Activated T-helper 1 cell treated with anti-CD3 and anti-CD28 coated beads, Interleukin-12 subunit alpha, Interleukin-12 subunit beta, Interleukin-2, Interleukin-4 antibody, amounts not matched to agents 30 ng/mL and 10 ng/mL and 1 ng/mL, durations not matched to agents 14 hours and 24 hours and 36 hours (primary cell): ENCODE data around the gene RPGRIP1. TPM values are rescaled to one million over a fixed set of nuclear protein-coding genes. Genes with fewer than 3 reads are reported as not detected.

Experiments
- DNase-seq: peaks from one replicate; pipeline ENCODE4 v3.0.0; 2021; ENCODE audit warnings: low spot score
- H3K27ac Mint-ChIP-seq: one replicate; pipeline ENCODE4 v1.8.0; 2021; ENCODE audit warnings: mild to moderate bottlenecking, mixed read lengths
- H3K27me3 Mint-ChIP-seq: one replicate; pipeline ENCODE4 v1.8.0; 2022; ENCODE audit warnings: mild to moderate bottlenecking, moderate library complexity, mixed read lengths; ENCODE audit not compliant: insufficient read depth
- H3K36me3 Mint-ChIP-seq: one replicate; pipeline ENCODE4 v1.8.0; 2021; ENCODE audit warnings: low read depth, mixed read lengths
- H3K4me1 Mint-ChIP-seq: one replicate; pipeline ENCODE4 v1.8.0; 2021; ENCODE audit warnings: low read depth, mixed read lengths
- H3K4me3 Mint-ChIP-seq: one replicate; pipeline ENCODE4 v1.8.0; 2021; ENCODE audit warnings: mild to moderate bottlenecking, moderate library complexity, mixed read lengths
- H3K9me3 Mint-ChIP-seq: one replicate; pipeline ENCODE4 v1.8.0; 2021; ENCODE audit warnings: mixed read lengths
- intact Hi-C: fragments of 100-400 bp; cut with micrococcal nuclease; formaldehyde crosslinking; loops from one replicate; pipeline ENCODE4 v1.15.1; 2024
- total RNA-seq: library from RNA; stranded (reverse); gene quantifications from 2 replicates; pipeline ENCODE4 v1.2.3, GENCODE V29; 2022

Gene RPGRIP1
- total RNA-seq, 1 donor from 2014 or later = not detected

GRCh38 chr14:21313512-21313911, 33.6 kb downstream of the RPGRIP1 start:
- Mint-ChIP-seq H3K9me3 (no peaks in the 10 kb centered on the region), H3K4me3 (no peak overlapping the region), H3K4me1 (peaks cover 11% of the 10 kb centered on the region), H3K27me3 (no peaks in the 10 kb centered on the region), H3K36me3 (no peaks in the 10 kb centered on the region), H3K27ac (no peak overlapping the region)
- intact Hi-C loops = no loop called here
- DNase-seq = no peak

GRCh38 chr14:21317398-21317797, 37.5 kb downstream of the RPGRIP1 start:
- no peak for DNase-seq
- Mint-ChIP-seq H3K9me3 (no peaks in the 10 kb centered on the region), H3K4me1 (peaks cover 11% of the 10 kb centered on the region), H3K36me3 (no peaks in the 10 kb centered on the region), H3K4me3 (no peak overlapping the region), H3K27ac (no peak overlapping the region), H3K27me3 (peaks cover 7% of the 10 kb centered on the region)
- intact Hi-C loops = no loop called here

- DNase-seq = no peak
- Mint-ChIP-seq H3K36me3 (no peaks in the 10 kb centered on the region), H3K27me3 (peaks cover 9% of the 10 kb centered on the region), H3K4me3 (no peak overlapping the region), H3K27ac (no peak overlapping the region), H3K4me1 (peaks cover 11% of the 10 kb centered on the region), H3K9me3 (no peaks in the 10 kb centered on the region)
- intact Hi-C loops = no loop called here
Measured at GRCh38 chr14:21320913-21321312, 41.0 kb downstream of the RPGRIP1 start.

- Mint-ChIP-seq H3K9me3 (no peaks in the 10 kb centered on the region), H3K4me1 (peaks cover 11% of the 10 kb centered on the region)
Measured at GRCh38 chr14:21322716-21323115, 42.8 kb downstream of the RPGRIP1 start.

GRCh38 chr14:21326972-21327371, 47.1 kb downstream of the RPGRIP1 start:
- no peak overlapping the region for H3K4me3 Mint-ChIP-seq
- no peak for DNase-seq
- H3K36me3 Mint-ChIP-seq = no peaks in the 10 kb centered on the region
- peaks cover 7% of the 10 kb centered on the region for H3K27me3 Mint-ChIP-seq
- no peak overlapping the region for H3K27ac Mint-ChIP-seq
- H3K4me1 Mint-ChIP-seq = no peaks in the 10 kb centered on the region
- intact Hi-C loops = no loop called here
- no peaks in the 10 kb centered on the region for H3K9me3 Mint-ChIP-seq

More at GRCh38 chr14:21322716-21323115, 42.8 kb downstream of the RPGRIP1 start:
- H3K27ac Mint-ChIP-seq = no peak overlapping the region
- peaks cover 9% of the 10 kb centered on the region for H3K27me3 Mint-ChIP-seq
- no peaks in the 10 kb centered on the region for H3K36me3 Mint-ChIP-seq
- no peak overlapping the region for H3K4me3 Mint-ChIP-seq
- intact Hi-C loops = no loop called here
- no peak for DNase-seq

Other genes with a start within 250 kb of the RPGRIP1 start
- not detected in 2 replicates for gene TPPP2, start 249.9 kb upstream of the RPGRIP1 start, total RNA-seq
- not detected in 2 replicates for gene RNASE13, start 245.3 kb upstream of the RPGRIP1 start, total RNA-seq
- not detected in 2 replicates for gene RNASE7, start 237.7 kb upstream of the RPGRIP1 start, total RNA-seq
- not detected in 2 replicates for gene RNASE8, start 222.3 kb upstream of the RPGRIP1 start, total RNA-seq
- gene ARHGEF40, start 209.8 kb upstream of the RPGRIP1 start, total RNA-seq = not detected in 2 replicates
- 8.2 and 8.3 TPM in 2 replicates for gene ZNF219, start 181.4 kb upstream of the RPGRIP1 start, total RNA-seq
- not detected in 2 replicates for gene TMEM253, start 179.0 kb upstream of the RPGRIP1 start, total RNA-seq
- not detected in 2 replicates for gene OR5AU1, start 124.0 kb upstream of the RPGRIP1 start, total RNA-seq
- gene HNRNPC, start 10.6 kb upstream of the RPGRIP1 start, total RNA-seq = 958 and 976 TPM in 2 replicates
- gene SUPT16H, start 103.9 kb downstream of the RPGRIP1 start, total RNA-seq = 162 and 166 TPM in 2 replicates
- gene CHD8, start 176.0 kb downstream of the RPGRIP1 start, total RNA-seq = 126 and 131 TPM in 2 replicates
- gene RAB2B, start 196.9 kb downstream of the RPGRIP1 start, total RNA-seq = 30.3 and 32.5 TPM in 2 replicates
- gene TOX4, start 197.1 kb downstream of the RPGRIP1 start, total RNA-seq = 77.5 and 86.6 TPM in 2 replicates
- 75.1 and 77.7 TPM in 2 replicates for gene METTL3, start 231.3 kb downstream of the RPGRIP1 start, total RNA-seq
- gene SALL2, start 246.3 kb downstream of the RPGRIP1 start, total RNA-seq = 1.3 and 1.6 TPM in 2 replicates